Measurements from ENCODE around the gene SYT1.

DNA sequence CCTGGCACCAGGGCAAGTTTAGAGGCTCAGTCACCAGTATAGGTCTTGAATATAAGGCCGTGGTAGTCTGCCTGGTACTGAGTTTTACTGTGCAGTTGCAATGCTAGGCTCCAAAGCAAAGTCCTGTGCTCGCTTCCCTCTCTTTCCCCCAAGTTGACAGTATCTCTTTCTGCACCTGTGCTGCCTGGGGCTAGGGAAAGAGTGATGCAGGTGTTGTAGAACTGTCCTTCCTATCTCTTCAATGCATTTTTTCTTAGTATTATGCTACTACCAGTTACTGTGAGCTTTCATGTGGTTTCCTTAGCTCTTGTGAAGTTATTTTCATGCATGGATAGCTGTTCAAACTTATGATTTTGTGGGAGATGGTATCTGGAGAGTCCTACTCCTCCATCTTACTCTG is 359.2 kb downstream of the SYT1 start:
- no peak for TF ChIP-seq EP300 (IDR thresholded peaks at IDR 0.05)
- TF ChIP-seq, protein P1, sequence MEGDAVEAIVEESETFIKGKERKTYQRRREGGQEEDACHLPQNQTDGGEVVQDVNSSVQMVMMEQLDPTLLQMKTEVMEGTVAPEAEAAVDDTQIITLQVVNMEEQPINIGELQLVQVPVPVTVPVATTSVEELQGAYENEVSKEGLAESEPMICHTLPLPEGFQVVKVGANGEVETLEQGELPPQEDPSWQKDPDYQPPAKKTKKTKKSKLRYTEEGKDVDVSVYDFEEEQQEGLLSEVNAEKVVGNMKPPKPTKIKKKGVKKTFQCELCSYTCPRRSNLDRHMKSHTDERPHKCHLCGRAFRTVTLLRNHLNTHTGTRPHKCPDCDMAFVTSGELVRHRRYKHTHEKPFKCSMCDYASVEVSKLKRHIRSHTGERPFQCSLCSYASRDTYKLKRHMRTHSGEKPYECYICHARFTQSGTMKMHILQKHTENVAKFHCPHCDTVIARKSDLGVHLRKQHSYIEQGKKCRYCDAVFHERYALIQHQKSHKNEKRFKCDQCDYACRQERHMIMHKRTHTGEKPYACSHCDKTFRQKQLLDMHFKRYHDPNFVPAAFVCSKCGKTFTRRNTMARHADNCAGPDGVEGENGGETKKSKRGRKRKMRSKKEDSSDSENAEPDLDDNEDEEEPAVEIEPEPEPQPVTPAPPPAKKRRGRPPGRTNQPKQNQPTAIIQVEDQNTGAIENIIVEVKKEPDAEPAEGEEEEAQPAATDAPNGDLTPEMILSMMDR (IDR thresholded peaks at IDR 0.05), result no peak
- TF ChIP-seq POLR2A (IDR thresholded peaks at IDR 0.05), result no peak
- no peak for TF ChIP-seq POLR2AphosphoS5 (IDR thresholded peaks at IDR 0.05)

All from upper lobe of left lung (tissue), 4 donors.